Keratinocyte (primary cell): Measurements from ENCODE around the gene UTP3.

ENCODE experiments used
- EZH2 ChIP-seq: IDR thresholded peaks from one replicate; pipeline ENCODE4 v1.6.1; 2012; ENCODE audit warnings: inconsistent platforms, mild to moderate bottlenecking, low read length, moderate library complexity
- TF ChIP-seq, protein P1 (sequence below), 3 experiments: IDR thresholded peaks in 1 of 3; conservative IDR thresholded peaks in 1 of 3; optimal IDR thresholded peaks in 1 of 3; 2 replicates in 2 of 3; 3 replicates in 1 of 3; pipeline versions ENCODE3 to v1.5.1; 2011; ENCODE audit warnings: low read length in 3 of 3, mild to moderate bottlenecking in 3 of 3, moderate library complexity in 2 of 3, control low read depth in 1 of 3, inconsistent platforms in 1 of 3; ENCODE audit not compliant: insufficient read depth in 2 of 3; ENCODE audit errors: extremely low read depth in 1 of 3

DNA sequence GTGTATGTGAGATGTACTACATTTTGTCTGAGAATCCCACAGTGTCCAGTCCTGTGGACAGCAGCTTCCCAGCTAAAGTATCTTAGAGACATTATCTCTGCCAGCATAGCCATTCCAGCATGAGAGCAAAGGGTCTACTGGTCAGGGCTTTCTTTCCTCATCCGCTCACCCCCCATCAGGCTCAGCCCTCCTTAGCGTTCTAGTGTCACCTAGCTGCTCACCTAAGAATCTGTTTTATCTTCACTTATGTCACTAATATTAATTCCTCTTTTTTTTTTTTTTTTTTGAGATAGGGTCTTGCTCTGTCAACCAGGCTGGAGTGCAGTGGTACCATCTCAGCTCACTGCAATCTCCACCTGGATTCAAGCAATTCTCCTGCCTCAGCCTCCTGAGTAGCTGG lies 49.1 kb downstream of the UTP3 start:
- TF ChIP-seq, protein P1, sequence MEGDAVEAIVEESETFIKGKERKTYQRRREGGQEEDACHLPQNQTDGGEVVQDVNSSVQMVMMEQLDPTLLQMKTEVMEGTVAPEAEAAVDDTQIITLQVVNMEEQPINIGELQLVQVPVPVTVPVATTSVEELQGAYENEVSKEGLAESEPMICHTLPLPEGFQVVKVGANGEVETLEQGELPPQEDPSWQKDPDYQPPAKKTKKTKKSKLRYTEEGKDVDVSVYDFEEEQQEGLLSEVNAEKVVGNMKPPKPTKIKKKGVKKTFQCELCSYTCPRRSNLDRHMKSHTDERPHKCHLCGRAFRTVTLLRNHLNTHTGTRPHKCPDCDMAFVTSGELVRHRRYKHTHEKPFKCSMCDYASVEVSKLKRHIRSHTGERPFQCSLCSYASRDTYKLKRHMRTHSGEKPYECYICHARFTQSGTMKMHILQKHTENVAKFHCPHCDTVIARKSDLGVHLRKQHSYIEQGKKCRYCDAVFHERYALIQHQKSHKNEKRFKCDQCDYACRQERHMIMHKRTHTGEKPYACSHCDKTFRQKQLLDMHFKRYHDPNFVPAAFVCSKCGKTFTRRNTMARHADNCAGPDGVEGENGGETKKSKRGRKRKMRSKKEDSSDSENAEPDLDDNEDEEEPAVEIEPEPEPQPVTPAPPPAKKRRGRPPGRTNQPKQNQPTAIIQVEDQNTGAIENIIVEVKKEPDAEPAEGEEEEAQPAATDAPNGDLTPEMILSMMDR (optimal IDR thresholded peaks at IDR 0.05 in 1 of 3, IDR thresholded peaks at IDR 0.05 in 1 of 3, conservative IDR thresholded peaks at IDR 0.05 in 1 of 3; ENCODE audit: extremely low read depth in 1 of 3, insufficient read depth in 2 of 3, low read length in 3 of 3): no peak
- TF ChIP-seq EZH2: no peak
